Hepatocyte (in vitro differentiated cells): ENCODE data around the gene MACC1. TPM values are rescaled to one million over a fixed set of nuclear protein-coding genes. Genes with fewer than 3 reads are reported as not detected.

Experiments
- DNase-seq: peaks from one replicate; pipeline ENCODE4 v3.0.0-alpha.2; 2016; ENCODE audit warnings: low spot score
- H2AFZ ChIP-seq: fragments of 200-600 bp; sonication (generic); 2 replicates; pipeline ENCODE4 v1.6.0; 2016; ENCODE audit warnings: antibody characterized with exemption, mild to moderate bottlenecking
- H3K27ac ChIP-seq: fragments of 200-600 bp; sonication (generic); 2 replicates; pipeline ENCODE4 v1.5.1; 2016; ENCODE audit warnings: mild to moderate bottlenecking
- H3K27me3 ChIP-seq: fragments of 200-600 bp; sonication (generic); 2 replicates; pipeline ENCODE4 v1.6.1; 2016
- H3K36me3 ChIP-seq: fragments of 200-600 bp; sonication (generic); replicated peaks from 2 replicates; pipeline ENCODE4 v1.5.1; 2016; ENCODE audit warnings: low read depth; ENCODE audit not compliant: insufficient read depth
- H3K4me1 ChIP-seq: fragments of 200-600 bp; sonication (generic); 2 replicates; pipeline ENCODE4 v1.5.1; 2016; ENCODE audit warnings: mild to moderate bottlenecking, moderate library complexity; ENCODE audit not compliant: insufficient read depth
- H3K4me2 ChIP-seq: fragments of 200-600 bp; sonication (generic); 2 replicates; pipeline ENCODE4 v1.6.0; 2016
- H3K4me3 ChIP-seq: fragments of 200-600 bp; sonication (generic); 2 replicates; pipeline ENCODE4 v1.5.1; 2016; ENCODE audit warnings: mild to moderate bottlenecking
- H3K79me2 ChIP-seq: fragments of 200-600 bp; sonication (generic); 2 replicates; pipeline ENCODE4 v1.6.0; 2017; ENCODE audit warnings: mild to moderate bottlenecking
- H3K9me2 ChIP-seq: fragments of 200-600 bp; sonication (generic); replicated peaks from 2 replicates; pipeline ENCODE4 v1.6.0; 2017; ENCODE audit warnings: mild to moderate bottlenecking; ENCODE audit not compliant: insufficient read depth
- H3K9me3 ChIP-seq: fragments of 200-600 bp; sonication (generic); 2 replicates; pipeline ENCODE4 v1.5.1; 2016; ENCODE audit warnings: low read depth, mild to moderate bottlenecking
- H4K20me1 ChIP-seq: fragments of 200-600 bp; sonication (generic); 2 replicates; pipeline ENCODE4 v1.6.0; 2016; ENCODE audit warnings: mild to moderate bottlenecking; ENCODE audit not compliant: insufficient read depth, poor library complexity, severe bottlenecking
- CTCF ChIP-seq: fragments of 200-600 bp; sonication (generic); IDR thresholded peaks from 2 replicates; pipeline ENCODE4 v1.5.1; 2016; ENCODE audit warnings: antibody characterized with exemption, mild to moderate bottlenecking; ENCODE audit not compliant: poor library complexity
- EZH2 ChIP-seq: fragments of 200-600 bp; sonication (generic); IDR thresholded peaks from 2 replicates; pipeline ENCODE4 v1.6.1; 2016; ENCODE audit warnings: antibody characterized with exemption, mild to moderate bottlenecking, borderline replicate concordance
- EZH2phosphoT487 ChIP-seq: fragments of 200-600 bp; sonication (generic); IDR thresholded peaks from one replicate; pipeline ENCODE4 v1.6.1; 2018; ENCODE audit warnings: antibody characterized with exemption, mild to moderate bottlenecking, low read depth, moderate library complexity; ENCODE audit not compliant: unreplicated experiment, severe bottlenecking
- WGBS: methylation state at CpG from one replicate; pipeline ENCODE4 v1.1.6; 2016; ENCODE audit warnings: low lambda C conversion rate; ENCODE audit errors: missing lambda C conversion rate; 5-methylcytosine and 5-hydroxymethylcytosine counted together
- polyA plus RNA-seq: library from polyadenylated mRNA; unstranded; fragments of >200 nt; fragmentation: Nextera tagmentation; extraction: Ambion mirVana; gene quantifications from 2 replicates; pipeline ENCODE4 v1.2.1, GENCODE V29; 2016
- total RNA-seq: library from RNA; depleted of rRNA; stranded (reverse); fragments of >200 nt; gene quantifications from 2 replicates; pipeline ENCODE4 v1.2.3, GENCODE V29; 2014

MACC1 gene
- total and polyA plus RNA-seq, 2 experiments from 2014 or later = 6.9 to 46.0 TPM

DNA sequence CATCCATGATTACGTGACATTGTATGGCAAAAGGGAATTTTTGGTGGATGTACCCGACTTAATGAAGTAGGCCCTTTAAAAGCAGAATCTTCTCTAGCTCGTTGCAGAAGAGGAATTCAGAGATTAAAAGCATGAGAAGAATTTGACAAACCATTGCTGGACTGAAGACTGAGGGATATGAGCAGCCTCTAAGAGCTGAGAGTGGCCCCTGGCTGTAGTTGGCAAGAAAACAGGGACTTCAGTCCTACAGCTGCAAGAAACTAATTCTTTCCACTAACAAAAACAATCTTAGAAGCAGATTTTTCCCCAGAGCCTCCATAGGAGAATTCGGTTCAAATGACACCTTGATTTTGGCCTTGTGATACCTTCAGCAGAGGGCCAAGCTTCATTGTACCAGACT lies 34.1 kb downstream of the MACC1 start:
- Histone ChIP-seq H3K27me3 (no peaks in the 10 kb centered on the region), H3K9me2 (no peaks in the 10 kb centered on the region), H3K9me3 (no peaks in the 10 kb centered on the region), H3K4me1 (no peaks in the 10 kb centered on the region), H3K4me2 (no peak overlapping the region), H3K27ac (no peak overlapping the region), H3K4me3 (no peak overlapping the region), H3K36me3 (no peaks in the 10 kb centered on the region), H4K20me1 (no peaks in the 10 kb centered on the region), H2AFZ (no peak overlapping the region), H3K79me2 (peaks cover 27% of the 10 kb centered on the region)
- DNase-seq = no peak
- TF ChIP-seq CTCF (no peak), EZH2phosphoT487 (no peak), EZH2 (no peak)
- WGBS = 78% methylated on average over 4 of the region's 4 CpGs

- Histone ChIP-seq H4K20me1 (no peaks in the 10 kb centered on the region), H3K36me3 (no peaks in the 10 kb centered on the region), H2AFZ (no peak overlapping the region), H3K4me1 (no peaks in the 10 kb centered on the region), H3K9me3 (no peaks in the 10 kb centered on the region), H3K4me2 (no peak overlapping the region), H3K27ac (no peak overlapping the region), H3K9me2 (no peaks in the 10 kb centered on the region), H3K79me2 (peaks cover 4% of the 10 kb centered on the region), H3K27me3 (no peaks in the 10 kb centered on the region), H3K4me3 (no peak overlapping the region)
- TF ChIP-seq EZH2 (no peak), EZH2phosphoT487 (no peak), CTCF (no peak)
- 55% methylated on average over 6 of the region's 6 CpGs for WGBS
- DNase-seq = no peak
Observed at GRCh38 chr7:20176578-20177242, 40.5 kb downstream of the MACC1 start.

- Histone ChIP-seq H3K27ac (no peak overlapping the region), H3K4me2 (no peak overlapping the region), H3K36me3 (no peaks in the 10 kb centered on the region), H3K9me2 (no peaks in the 10 kb centered on the region), H3K27me3 (no peaks in the 10 kb centered on the region), H3K9me3 (no peaks in the 10 kb centered on the region), H2AFZ (no peak overlapping the region), H3K4me3 (no peak overlapping the region), H4K20me1 (no peaks in the 10 kb centered on the region), H3K4me1 (no peaks in the 10 kb centered on the region), H3K79me2 (no peaks in the 10 kb centered on the region)
- WGBS = 96% methylated on average over 2 of the region's 2 CpGs
- no peak for TF ChIP-seq CTCF
- TF ChIP-seq EZH2phosphoT487 = no peak
- TF ChIP-seq EZH2 = no peak
- no peak for DNase-seq
Observed at GRCh38 chr7:20173828-20174227, 43.4 kb downstream of the MACC1 start.
